HepG2 (cell line): ENCODE results near the gene C5orf34. TPM values are rescaled to one million over a fixed set of nuclear protein-coding genes. Genes with fewer than 3 reads are reported as not detected.
A peak's percentile ranks its signal among the peaks of the same experiment; 100 is the strongest.

Experiments
- FOXM1 ChIP-seq: sonication (generic); formaldehyde crosslinking; IDR thresholded peaks from 2 replicates; pipeline ENCODE4 v1.5.0; 2020; ENCODE audit warnings: missing genetic modification reagents
- HDAC1 ChIP-seq: sonication (generic); formaldehyde crosslinking; IDR thresholded peaks from 2 replicates; pipeline ENCODE4 v1.5.1; 2020; ENCODE audit warnings: mild to moderate bottlenecking, missing genetic modification reagents
- KDM2A ChIP-seq: sonication (generic); formaldehyde crosslinking; IDR thresholded peaks from 2 replicates; pipeline ENCODE4 v1.4.0; 2020; ENCODE audit warnings: low read depth, missing genetic modification reagents, borderline replicate concordance
- RBM39 ChIP-seq: fragments of 200-400 bp; formaldehyde crosslinking; IDR thresholded peaks from one replicate; pipeline ENCODE4 v1.6.1; 2018; ENCODE audit warnings: antibody characterized with exemption, mild to moderate bottlenecking, low read depth, low read length; ENCODE audit not compliant: poor library complexity, severe bottlenecking
- SNAI1 ChIP-seq: sonication (generic); formaldehyde crosslinking; IDR thresholded peaks from 2 replicates; pipeline ENCODE4 v1.5.0; 2020; ENCODE audit warnings: mild to moderate bottlenecking, missing genetic modification reagents, borderline replicate concordance
- SOX5 ChIP-seq: IDR thresholded peaks from 2 replicates; pipeline ENCODE4 v1.6.1; 2016; ENCODE audit warnings: borderline replicate concordance
- ZBTB21 ChIP-seq: sonication (generic); formaldehyde crosslinking; IDR thresholded peaks from 2 replicates; pipeline ENCODE4 v1.4.0; 2020; ENCODE audit warnings: missing genetic modification reagents
- ZNF101 ChIP-seq: sonication (generic); formaldehyde crosslinking; IDR thresholded peaks from 2 replicates; pipeline ENCODE4 v1.4.0; 2020; ENCODE audit warnings: mild to moderate bottlenecking, low read depth, missing genetic modification reagents, borderline replicate concordance
- ZNF296 ChIP-seq: sonication (generic); formaldehyde crosslinking; conservative IDR thresholded peaks from 2 replicates; pipeline ENCODE4 v1.5.0; 2020; ENCODE audit warnings: mild to moderate bottlenecking, missing genetic modification reagents
- ZNF367 ChIP-seq: sonication (generic); formaldehyde crosslinking; IDR thresholded peaks from 2 replicates; pipeline ENCODE4 v1.4.0; 2020; ENCODE audit warnings: missing genetic modification reagents, borderline replicate concordance
- ZNF383 ChIP-seq: sonication (generic); formaldehyde crosslinking; IDR thresholded peaks from 2 replicates; pipeline ENCODE4 v1.4.0; 2020; ENCODE audit warnings: missing genetic modification reagents, mild to moderate bottlenecking, borderline replicate concordance
- ZNF460 ChIP-seq: sonication (generic); formaldehyde crosslinking; IDR thresholded peaks from 2 replicates; pipeline ENCODE4 v1.5.1; 2020; ENCODE audit warnings: missing genetic modification reagents, mild to moderate bottlenecking, borderline replicate concordance
- ZNF510 ChIP-seq: sonication (generic); formaldehyde crosslinking; IDR thresholded peaks from 2 replicates; pipeline ENCODE4 v1.4.0; 2020; ENCODE audit warnings: low read depth, mild to moderate bottlenecking, missing genetic modification reagents
- ZNF546 ChIP-seq: sonication (generic); formaldehyde crosslinking; conservative IDR thresholded peaks from 2 replicates; pipeline ENCODE4 v1.8.1; 2023; ENCODE audit warnings: mild to moderate bottlenecking, missing genetic modification reagents
- ZNF556 ChIP-seq: sonication (generic); formaldehyde crosslinking; IDR thresholded peaks from 2 replicates; pipeline ENCODE4 v1.4.0; 2020; ENCODE audit warnings: mild to moderate bottlenecking, missing genetic modification reagents, borderline replicate concordance
- ZNF644 ChIP-seq: IDR thresholded peaks from 2 replicates; pipeline ENCODE4 v1.6.1; 2016; ENCODE audit warnings: low read depth
- polyA plus RNA-seq, 8 experiments: library from polyadenylated mRNA; depleted of rRNA in 3 of 8; stranded (reverse) in 7 of 8; unstranded in 1 of 8; fragments of >200 nt; fragmentation: Illumina TruSeq in 4 of 8; extraction: Trizol in 4 of 8; gene quantifications; 2 replicates each; pipeline versions ENCODE4 v1.2.1 to v1.2.3, GENCODE V29; 2011 to 2016; ENCODE audit warnings: low read depth in 4 of 8, missing spikeins in 1 of 8, mixed read lengths in 1 of 8; ENCODE audit not compliant: insufficient read depth in 1 of 8
- total RNA-seq, 5 experiments: library from RNA; depleted of rRNA; stranded (reverse); fragments of >200 nt; fragmentation: Illumina TruSeq; extraction: Trizol; gene quantifications; 2 replicates each; pipeline ENCODE4 v1.2.3, GENCODE V29; 2016; ENCODE audit warnings: low read depth in 1 of 5
- TF ChIP-seq, protein P1 (sequence below): sonication (generic); formaldehyde crosslinking; IDR thresholded peaks from 2 replicates; pipeline ENCODE4 v1.5.1; 2020; ENCODE audit warnings: mild to moderate bottlenecking, missing genetic modification reagents, moderate library complexity
- TF ChIP-seq, protein P2 (sequence below): sonication (generic); formaldehyde crosslinking; IDR thresholded peaks from 2 replicates; pipeline ENCODE4 v1.4.0; 2020; ENCODE audit warnings: missing genetic modification reagents, borderline replicate concordance
- TF ChIP-seq, protein P3 (sequence below): conservative IDR thresholded peaks from 2 replicates; pipeline ENCODE4 v1.6.1; 2018; ENCODE audit warnings: missing genetic modification reagents
- TF ChIP-seq, protein P4 (sequence below): sonication (generic); formaldehyde crosslinking; IDR thresholded peaks from 2 replicates; pipeline ENCODE4 v1.4.0; 2020; ENCODE audit warnings: missing genetic modification reagents
- TF ChIP-seq, protein P5 (sequence below): sonication (generic); formaldehyde crosslinking; IDR thresholded peaks from 2 replicates; pipeline ENCODE4; 2020; ENCODE audit warnings: missing genetic modification reagents, mild to moderate bottlenecking, borderline replicate concordance

The C5orf34 gene
- total and polyA plus RNA-seq, 2 of the 13 experiments (the other 11 are each of a cell fraction or from before 2014, with no cell fraction given) = 3.2 to 6.4 TPM

DNA sequence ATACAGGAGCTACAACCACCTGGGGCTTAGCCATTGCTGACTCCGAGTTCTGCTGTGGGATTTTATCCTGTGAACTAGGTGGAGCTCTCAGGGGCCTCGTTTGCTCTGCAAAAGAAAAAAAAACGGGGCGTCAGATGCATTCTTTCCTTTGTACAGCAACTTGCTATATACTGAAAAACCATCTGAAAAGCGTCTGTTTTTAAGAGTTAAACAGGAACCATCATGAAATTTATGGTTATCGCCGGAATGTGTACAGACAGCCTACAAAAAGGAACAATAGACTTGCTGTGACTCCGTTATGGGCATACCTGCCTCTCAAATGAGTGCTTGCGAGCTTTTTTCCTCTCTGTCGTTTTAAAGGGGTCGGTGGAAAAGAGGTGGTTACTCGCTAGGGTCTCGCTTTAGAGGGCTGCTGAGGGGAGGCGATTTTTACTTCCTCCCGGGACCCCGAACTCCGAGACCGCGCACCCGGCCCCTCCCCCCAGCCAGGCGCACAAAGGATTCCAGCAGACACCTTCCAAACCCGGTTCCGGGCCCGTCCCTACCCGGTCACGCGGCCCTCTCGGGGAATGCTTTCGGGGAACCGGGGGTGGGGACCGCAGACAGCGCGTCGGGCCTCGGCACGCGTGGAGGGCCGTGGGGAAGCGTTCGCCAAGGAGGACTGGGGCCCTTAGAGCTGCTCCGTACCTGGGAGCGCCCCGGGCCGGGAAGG, 41.1 kb upstream of the C5orf34 start (continued):
- no peak for TF ChIP-seq ZNF383 (CRISPR knock-in tag)
- TF ChIP-seq, protein P1, sequence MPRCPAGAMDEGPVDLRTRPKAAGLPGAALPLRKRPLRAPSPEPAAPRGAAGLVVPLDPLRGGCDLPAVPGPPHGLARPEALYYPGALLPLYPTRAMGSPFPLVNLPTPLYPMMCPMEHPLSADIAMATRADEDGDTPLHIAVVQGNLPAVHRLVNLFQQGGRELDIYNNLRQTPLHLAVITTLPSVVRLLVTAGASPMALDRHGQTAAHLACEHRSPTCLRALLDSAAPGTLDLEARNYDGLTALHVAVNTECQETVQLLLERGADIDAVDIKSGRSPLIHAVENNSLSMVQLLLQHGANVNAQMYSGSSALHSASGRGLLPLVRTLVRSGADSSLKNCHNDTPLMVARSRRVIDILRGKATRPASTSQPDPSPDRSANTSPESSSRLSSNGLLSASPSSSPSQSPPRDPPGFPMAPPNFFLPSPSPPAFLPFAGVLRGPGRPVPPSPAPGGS = no peak
- TF ChIP-seq ZNF556 (CRISPR knock-in tag) = no peak; the same call in 1 of the 2 replicates
- no peak for TF ChIP-seq ZNF510 (CRISPR knock-in tag)
- TF ChIP-seq HDAC1 (CRISPR knock-in tag) = peak; percentile 36; the same call in 1 of the 2 replicates
- TF ChIP-seq, protein P2, sequence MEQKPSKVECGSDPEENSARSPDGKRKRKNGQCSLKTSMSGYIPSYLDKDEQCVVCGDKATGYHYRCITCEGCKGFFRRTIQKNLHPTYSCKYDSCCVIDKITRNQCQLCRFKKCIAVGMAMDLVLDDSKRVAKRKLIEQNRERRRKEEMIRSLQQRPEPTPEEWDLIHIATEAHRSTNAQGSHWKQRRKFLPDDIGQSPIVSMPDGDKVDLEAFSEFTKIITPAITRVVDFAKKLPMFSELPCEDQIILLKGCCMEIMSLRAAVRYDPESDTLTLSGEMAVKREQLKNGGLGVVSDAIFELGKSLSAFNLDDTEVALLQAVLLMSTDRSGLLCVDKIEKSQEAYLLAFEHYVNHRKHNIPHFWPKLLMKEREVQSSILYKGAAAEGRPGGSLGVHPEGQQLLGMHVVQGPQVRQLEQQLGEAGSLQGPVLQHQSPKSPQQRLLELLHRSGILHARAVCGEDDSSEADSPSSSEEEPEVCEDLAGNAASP = no peak
- no peak for TF ChIP-seq ZNF644 (CRISPR knock-in tag)
- no peak; the same call in 1 of the 2 replicates for TF ChIP-seq ZNF367
- TF ChIP-seq SOX5 (CRISPR knock-in tag) = no peak
- no peak for TF ChIP-seq ZNF460 (CRISPR knock-in tag)
- TF ChIP-seq RBM39 = no peak
- no peak for TF ChIP-seq ZNF296 (CRISPR knock-in tag)
- TF ChIP-seq, protein P3, sequence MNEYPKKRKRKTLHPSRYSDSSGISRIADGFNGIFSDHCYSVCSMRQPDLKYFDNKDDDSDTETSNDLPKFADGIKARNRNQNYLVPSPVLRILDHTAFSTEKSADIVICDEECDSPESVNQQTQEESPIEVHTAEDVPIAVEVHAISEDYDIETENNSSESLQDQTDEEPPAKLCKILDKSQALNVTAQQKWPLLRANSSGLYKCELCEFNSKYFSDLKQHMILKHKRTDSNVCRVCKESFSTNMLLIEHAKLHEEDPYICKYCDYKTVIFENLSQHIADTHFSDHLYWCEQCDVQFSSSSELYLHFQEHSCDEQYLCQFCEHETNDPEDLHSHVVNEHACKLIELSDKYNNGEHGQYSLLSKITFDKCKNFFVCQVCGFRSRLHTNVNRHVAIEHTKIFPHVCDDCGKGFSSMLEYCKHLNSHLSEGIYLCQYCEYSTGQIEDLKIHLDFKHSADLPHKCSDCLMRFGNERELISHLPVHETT (CRISPR knock-in tag) = no peak
- peak; percentile 71; the same call in 1 of the 2 replicates for TF ChIP-seq SNAI1 (CRISPR knock-in tag)
- TF ChIP-seq, protein P4, sequence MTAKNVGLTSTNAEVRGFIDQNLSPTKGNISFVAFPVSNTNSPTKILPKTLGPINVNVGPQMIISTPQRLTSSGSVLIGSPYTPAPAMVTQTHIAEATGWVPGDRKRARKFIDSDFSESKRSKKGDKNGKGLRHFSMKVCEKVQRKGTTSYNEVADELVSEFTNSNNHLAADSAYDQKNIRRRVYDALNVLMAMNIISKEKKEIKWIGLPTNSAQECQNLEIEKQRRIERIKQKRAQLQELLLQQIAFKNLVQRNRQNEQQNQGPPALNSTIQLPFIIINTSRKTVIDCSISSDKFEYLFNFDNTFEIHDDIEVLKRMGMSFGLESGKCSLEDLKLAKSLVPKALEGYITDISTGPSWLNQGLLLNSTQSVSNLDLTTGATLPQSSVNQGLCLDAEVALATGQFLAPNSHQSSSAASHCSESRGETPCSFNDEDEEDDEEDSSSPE (CRISPR knock-in tag) = no peak
- TF ChIP-seq KDM2A (CRISPR knock-in tag) = peak; percentile 67; the same call in 1 of the 2 replicates
- TF ChIP-seq, protein P5, sequence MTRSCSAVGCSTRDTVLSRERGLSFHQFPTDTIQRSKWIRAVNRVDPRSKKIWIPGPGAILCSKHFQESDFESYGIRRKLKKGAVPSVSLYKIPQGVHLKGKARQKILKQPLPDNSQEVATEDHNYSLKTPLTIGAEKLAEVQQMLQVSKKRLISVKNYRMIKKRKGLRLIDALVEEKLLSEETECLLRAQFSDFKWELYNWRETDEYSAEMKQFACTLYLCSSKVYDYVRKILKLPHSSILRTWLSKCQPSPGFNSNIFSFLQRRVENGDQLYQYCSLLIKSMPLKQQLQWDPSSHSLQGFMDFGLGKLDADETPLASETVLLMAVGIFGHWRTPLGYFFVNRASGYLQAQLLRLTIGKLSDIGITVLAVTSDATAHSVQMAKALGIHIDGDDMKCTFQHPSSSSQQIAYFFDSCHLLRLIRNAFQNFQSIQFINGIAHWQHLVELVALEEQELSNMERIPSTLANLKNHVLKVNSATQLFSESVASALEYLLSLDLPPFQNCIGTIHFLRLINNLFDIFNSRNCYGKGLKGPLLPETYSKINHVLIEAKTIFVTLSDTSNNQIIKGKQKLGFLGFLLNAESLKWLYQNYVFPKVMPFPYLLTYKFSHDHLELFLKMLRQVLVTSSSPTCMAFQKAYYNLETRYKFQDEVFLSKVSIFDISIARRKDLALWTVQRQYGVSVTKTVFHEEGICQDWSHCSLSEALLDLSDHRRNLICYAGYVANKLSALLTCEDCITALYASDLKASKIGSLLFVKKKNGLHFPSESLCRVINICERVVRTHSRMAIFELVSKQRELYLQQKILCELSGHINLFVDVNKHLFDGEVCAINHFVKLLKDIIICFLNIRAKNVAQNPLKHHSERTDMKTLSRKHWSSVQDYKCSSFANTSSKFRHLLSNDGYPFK (CRISPR knock-in tag) = no peak
- no peak for TF ChIP-seq ZNF101 (CRISPR knock-in tag)
- TF ChIP-seq ZBTB21 = no peak
- TF ChIP-seq FOXM1 = no peak
- no peak for TF ChIP-seq ZNF546 (CRISPR knock-in tag)
